Measurements from ENCODE around the gene SLC7A10.
"Not testable (repeated sequence)": the region's sequence is repeated elsewhere in the genome, so short reads cannot be mapped to it uniquely, and the experiment has no call there.

SLC7A10 gene

DNA sequence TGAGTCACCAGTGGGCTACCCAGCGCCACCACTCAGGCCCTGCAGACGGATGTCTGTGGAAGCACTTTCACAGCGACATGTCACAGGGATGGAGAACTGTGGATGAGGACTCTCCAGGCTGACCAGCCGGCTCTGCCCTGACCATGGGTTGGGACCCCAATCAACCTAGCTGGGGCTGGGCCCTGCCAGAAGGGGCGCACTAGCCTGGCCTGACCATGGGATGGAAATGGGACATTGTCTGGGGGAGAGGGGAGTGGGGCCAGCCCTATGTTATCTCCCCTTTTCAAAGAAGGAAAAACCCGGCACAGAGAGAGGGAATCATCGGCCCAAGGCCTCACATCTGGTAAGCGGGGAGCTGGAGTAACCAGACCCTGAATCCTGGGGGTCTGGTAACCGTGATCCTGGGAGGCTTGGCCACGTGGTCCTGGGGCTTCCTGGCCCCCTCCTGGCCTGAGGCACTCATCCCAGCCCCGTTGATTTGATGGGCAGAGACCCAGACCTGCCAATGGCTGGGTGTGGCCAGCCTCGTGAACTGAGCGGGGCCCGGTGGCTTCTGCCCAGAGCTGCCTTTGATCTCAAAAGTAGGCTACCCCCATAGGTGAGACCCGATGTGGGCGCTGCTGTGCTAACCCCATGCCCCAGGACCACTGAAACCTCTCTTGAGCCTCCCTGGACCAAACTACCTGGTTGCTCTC, 11.2 kb upstream of the SLC7A10 start:
- DNase-seq: no peak

DNA sequence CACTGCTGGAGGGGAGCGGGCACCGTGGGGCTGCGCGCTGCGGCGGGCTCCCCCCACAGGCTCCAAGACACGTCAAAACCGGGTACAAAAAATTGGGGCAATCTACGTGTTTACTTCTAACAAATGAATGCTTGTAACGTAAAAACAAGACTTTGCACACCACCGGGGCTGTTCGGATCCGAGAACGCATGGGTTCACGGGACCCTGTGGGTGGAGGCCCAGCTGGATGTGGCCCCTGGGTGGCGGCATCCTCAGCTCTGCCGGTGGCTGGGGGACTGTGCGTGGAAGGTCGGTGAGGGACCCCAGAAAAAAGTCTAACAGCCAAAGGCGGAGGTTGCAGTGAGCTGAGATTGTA, 10.3 kb upstream of the SLC7A10 start:
- DNase-seq: no peak

DNA sequence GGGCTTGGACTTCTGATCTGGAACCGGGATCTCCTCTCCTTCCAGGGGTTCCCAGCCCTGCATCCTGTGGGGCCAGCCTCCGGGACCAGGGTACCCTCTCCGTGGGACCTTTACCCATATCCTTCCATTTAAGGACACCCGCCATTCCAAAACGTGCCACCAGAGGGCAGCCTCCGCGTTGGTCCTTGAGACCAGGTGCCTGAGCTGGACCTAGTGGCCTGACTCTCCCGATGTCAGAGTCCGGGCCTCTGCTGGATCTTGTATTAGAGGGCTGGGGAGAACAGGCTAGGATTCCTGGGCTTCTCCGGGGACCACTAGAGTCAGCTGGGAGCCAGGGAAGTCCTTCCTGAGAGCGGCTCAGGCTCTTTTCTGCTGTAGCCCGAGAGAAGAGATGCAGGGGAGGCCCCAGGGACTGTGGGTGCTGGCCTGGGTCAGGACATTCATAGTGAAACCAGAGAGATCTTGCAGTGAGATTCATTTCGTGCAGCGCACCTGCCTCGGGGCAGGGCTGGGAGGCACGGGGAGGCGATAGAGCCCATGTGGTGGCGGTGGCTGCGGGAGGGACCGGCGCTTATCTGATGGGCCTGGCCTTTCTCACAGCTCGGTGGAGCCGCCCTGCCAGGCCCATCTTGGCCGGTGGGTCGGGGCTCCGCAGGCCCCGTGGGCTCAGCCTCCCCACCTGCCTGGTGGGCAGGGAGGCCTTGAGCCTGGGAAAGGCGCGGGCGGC, 9.8 kb upstream of the SLC7A10 start:
- peak; percentile 80 for DNase-seq

DNA sequence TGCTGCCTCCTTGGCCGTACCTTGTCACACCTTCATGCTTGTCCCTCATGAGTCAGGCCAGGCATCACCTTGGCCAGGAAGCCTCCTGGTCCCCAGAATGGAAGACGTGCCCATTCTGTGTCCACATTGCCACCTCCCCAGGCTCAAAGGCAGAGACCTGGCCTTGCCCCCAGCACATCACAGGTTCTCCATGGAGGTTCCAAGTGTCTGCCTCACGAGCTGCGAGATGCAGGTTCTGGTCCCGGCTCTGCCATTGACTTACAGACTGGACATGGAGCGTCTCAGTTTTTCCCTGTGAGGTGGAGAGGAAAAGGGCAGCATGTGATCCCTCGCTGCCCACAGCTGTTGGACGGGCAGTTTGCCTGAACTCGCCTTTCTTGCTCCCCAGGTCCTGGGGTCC, 9.1 kb upstream of the SLC7A10 start:
- no peak for DNase-seq

DNA sequence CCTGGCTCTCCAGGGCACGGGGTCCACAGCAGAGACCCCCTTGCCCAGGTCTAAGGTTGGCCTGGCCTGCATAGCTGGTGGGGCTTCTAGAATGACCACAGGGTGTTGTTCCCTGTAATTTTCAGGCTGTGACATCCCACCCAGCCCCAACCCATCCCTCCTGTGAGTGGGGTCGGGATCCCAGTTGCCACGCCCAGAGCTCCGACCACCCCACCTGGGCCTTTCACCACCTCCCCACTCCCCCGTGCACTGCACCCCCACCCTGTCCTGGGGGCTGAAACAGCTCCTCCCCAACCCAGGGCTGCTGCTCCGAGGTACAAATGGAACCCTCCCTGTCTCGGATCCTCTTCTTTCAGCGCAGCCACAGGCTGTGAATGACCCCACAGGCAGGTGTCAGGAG, 8.4 kb upstream of the SLC7A10 start:
- no peak for DNase-seq

DNA sequence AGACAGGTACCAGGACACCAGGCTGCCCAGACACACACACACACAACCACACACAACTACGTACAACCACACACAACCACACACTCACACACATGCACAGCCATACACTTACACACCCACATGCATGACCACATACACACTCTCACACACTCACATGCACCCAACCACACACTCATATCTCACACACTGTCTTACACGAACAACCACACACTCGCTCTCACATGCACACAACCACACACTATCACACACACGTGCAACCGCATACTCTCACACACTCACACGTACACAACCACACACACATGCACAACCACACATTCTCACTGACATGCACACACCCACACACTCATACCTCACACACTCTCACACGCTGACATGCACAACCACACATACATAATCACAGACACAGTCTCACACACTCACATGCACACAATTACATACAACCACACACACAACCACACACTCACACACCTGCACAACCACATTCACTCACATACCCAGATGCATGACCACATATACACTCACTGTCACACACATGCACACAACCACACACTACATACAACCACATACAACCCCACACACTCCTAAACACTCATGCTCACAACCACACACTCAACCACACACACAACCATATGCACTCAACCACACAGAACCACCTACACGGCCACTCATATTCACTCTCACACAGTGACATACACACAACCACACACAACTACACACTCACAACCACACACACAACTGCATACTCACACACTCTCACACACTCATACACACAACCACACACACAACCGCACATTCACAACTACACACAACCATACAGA, 7.6 kb upstream of the SLC7A10 start:
- DNase-seq: no peak

DNA sequence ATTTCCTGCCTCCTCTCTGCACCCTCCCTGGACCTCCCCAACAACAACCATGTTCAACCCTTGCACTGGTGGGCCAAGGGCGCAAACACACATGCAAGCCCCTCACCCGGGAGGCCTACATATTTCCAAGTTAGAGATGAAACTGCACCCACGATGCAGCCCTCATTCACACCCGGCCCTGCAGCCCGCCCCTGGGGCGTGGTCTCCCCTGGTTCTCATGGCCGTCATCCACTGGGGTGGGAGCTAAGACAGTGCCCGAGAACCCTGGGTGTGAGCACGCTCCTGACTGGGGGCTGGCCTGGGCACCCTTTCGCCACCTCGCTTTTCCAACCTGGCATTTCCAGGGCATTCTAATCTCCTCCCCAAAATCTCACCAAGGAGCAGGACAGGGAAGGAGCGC, 7.0 kb upstream of the SLC7A10 start:
- DNase-seq: no peak

DNA sequence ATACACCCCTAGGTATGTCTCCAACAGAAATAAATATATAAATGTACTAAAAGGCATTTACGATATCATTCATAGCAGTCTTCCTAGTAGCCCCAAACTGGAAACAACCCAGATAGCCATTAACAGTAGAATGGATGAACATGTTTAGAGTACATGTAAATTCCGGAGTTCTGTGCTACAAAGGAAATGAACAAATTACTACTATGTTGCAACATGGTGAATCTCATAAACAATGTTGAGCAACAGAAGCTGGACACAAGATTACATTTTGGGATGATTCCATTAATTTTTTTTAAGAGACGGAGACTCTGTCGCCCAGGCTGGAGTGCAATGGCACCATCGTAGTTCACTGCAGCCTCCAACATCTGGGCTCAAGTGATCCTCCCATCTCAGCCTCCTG, 5.9 kb upstream of the SLC7A10 start:
- no peak for DNase-seq

DNA sequence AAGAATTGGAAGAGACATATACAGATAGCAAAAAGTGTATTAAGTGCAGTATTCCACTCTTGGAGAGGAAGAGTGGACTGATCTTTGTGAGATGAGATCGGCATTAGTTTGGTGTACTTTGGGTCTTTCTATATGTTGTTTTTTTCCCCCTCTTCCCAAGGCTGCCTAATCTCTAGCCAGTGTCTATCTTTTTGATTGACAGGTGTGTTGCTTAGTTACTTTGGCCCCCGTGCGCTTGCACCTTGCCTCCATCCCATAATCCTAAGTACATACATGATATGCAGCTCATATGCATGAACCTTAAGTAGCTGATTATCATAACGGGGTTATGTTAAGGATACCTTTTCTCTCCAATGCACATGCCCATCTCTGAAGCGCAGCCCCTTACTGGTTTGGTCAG, 4.3 kb upstream of the SLC7A10 start:
- DNase-seq: no peak

DNA sequence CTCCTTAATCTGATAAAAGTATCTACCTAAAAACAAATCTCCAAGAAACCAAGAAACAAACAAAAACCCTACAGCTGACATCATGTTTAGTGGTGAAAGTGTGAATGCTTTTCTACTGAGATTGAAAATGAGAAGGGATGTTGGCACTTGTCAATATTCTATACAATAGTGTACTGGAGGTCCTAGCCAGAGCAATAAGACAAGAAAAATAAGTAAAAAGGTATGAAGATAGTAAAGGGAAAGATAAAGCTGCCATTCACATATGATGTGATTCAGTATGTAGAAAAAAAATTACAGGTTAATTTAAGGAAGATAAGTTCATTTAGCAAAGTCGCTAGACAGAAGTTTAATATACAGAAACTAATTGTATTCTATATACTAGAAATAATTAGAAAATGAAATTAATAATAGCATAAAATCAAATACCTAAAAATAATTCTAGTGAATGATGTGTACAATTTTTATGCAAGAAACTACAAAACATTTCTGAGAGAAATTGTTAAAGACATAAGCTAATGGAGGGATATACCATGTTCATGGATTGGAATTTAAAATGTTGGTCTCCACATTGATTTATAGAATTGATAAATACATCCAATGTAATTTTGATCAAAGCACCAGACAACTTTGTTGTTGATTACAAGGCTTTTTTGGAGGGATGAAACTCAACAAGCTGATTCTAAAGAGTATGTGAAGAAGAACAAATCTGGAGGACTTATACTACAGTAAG, 2.4 kb upstream of the SLC7A10 start:
- DNase-seq: no peak

DNA sequence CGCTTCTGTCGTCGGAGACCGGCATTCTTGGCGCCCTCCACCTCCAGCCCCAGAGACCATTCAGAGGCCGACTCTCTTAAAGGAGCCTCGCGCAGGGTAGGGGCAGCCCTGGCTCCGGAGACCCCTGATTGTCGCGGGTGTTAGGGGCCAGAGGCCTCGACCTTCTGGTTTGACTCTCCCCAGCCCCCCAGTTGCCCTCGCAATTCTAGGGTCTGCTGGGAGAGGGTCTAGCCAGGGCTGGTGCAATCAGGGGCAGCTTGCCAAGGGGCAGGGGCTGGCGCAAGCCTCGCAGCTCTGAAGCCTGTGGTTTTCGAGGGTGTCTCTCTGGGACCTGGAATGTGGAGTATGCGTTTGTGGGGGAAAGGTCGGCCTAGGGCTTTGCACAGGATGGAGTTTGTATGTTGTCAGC, 1.6 kb upstream of the SLC7A10 start:
- no peak for DNase-seq

DNA sequence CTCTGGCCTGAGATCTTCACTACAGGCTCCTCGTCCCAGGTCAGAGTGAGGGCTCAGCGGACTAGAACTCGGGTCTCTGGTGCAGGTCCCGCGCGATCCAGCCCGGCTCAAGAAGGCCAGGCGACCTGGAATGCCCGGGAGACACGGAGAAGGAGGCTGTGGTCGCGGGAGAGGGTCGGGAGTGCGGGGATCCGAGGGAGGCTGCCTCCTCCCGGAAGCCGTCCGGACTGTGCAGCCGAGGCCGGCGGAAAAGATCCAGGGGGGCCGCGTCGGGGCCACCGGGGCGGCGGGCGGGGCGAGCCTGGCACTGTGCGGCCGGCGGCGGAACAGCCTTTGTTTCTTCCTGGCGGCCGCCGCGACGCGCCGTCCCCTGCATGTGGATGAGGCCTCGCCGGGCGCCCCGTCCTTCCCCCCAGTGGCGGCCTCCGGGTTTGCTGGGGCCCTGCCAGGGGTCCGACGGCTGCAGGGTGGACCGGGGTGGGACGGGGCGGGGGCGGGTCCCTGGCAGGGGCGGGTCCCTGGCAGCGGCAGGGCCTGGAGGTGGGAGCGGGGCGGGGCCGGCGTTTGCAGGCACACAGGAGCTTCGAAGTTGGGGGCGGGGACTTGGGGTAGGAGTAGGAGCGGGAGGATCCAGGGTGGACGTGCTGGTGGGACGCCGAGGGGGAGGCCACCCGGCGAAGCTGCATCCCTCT, 1.0 kb upstream of the SLC7A10 start:
- peak; percentile 32 for DNase-seq

DNA sequence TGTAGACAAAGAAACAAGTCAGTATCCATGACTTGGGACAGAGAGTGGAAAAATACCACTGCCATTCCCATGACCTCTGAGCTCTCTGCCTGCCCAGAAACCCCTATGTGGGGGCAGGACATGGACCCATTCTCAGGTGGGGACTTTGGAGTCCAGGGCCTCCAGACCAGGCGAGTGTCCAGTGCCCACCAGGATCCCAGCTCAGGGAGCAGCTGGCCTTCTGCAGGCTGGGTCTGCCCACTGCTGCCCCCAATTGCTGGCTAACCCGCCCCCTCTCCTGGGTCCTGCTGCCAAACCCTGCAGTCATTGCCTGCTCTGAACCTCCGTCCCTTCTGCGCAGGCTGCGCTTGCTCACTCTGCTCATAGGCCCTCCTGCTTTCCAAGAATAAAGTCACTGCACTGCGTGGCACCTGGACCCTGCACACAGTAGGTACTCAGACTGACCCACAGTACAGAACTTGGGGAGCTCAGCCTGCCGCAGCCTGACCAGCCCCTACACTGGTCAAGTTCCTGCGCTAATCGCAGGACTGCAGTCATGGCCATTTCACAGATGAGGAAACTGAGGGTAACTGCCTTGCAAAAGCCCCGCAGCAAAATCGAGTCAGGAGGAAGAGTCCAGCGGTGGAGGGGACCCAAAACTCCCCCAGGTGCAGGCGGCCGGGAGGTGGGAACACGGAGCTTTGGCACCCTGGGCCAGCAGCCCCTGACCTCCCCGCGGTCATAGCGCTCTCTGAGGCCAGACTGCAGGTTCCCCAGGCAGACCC, 774 bp downstream of the SLC7A10 start:
- DNase-seq: no peak

DNA sequence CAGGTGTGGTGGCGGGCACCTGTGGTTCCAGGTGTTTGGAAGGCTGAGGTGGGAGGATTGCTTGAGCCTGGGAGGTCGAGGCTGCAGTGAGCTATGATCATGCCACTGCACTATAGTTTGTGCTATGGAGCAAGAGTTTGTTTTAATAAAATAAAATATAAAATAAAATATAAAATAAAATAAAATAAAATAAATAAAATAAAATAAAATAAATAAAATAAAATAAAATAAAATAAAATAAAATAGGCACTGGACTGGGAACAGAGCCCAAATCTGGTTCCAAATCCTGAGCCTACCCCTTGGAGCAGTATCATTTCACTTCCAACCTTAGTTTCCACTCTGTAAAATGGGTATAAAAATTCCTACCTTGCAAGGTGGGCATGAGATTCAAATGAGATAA, 3.4 kb downstream of the SLC7A10 start:
- not testable (repeated sequence) for DNase-seq

DNA sequence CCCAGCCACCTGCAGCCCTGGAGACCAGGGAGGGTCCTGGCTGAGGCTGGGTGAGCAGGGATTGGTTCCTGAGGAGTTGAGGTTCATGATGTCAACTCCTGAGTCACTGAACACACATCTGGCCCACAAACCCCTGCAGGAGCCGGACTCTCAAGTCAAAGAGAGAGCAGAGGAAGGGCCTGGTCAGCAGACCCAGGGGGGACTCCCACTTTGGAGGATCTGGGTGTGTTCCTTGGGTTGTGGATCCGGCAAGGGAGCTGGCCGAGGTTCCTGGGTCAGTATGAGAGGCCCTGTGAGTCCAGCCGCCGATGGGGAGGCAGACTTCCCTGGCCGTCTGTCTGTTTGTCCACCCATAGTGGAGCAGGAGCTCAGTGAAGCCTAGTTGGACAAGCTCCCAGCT, 4.0 kb downstream of the SLC7A10 start:
- DNase-seq: no peak

DNA sequence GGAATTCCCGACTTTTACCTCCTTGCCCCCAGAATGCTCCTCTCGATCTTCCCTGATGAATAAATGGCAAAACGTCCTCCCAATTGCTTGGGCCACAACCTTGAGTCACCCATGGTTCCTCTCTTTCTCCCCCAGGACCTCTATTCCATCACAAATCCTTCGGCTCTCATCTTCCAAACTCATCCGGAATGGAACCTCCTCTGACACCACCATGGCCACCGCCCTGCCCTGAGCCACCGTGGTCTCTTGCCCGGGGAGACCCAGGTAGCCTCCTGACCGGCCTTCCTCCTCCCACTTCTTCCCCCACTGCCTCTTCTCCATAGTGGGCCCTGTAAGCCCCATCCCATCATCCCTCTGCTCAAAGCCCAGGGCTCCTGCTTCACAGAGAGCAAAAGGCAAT, 4.9 kb downstream of the SLC7A10 start:
- DNase-seq: no peak

DNA sequence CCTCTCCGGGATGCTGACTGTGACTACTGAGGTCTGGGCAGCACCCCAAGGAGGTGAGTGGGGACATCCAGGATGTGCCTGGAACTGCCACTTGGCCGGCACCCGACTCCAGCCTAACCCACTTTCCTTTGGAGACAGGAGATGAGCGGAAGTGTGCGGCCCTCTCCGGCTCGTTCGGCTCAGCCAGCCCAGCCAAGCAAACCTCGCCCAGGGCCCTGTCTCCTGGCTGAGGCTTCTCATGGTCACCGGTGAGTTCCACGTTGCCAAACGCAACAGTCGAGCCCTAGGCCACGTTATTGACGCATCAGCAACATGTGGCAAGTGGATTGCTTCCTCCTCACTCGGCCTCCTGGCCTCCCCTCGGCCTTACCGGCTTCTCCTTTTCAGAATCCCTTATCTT, 5.5 kb downstream of the SLC7A10 start:
- no peak for DNase-seq

DNA sequence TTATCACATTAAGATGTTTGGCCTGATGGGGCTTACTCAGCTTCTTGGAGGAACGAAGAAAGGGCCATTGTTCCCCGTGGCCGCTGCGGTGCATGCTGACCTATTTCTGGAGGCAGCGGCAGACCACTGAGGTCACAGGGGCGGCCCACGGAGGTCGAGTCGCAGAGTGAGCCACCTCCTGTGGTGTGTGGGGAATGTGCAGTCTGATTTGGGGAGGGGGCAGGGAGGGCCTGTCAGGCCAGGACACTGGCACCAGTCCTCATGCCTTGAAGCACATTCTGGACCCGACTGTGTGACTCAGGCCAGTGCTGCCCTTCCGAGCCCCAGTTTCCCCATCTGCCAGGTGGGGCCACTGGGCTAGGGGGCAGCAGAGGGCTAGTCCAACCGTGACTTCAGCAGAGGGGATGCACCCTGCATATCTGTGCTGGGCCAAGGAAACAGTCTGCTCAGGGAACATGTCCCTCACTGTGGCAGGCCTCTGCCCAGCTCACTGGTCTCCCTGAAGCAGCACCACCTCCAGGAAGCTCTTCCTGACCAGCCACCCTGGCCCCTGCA, 6.3 kb downstream of the SLC7A10 start:
- peak; percentile 44 for DNase-seq

DNA sequence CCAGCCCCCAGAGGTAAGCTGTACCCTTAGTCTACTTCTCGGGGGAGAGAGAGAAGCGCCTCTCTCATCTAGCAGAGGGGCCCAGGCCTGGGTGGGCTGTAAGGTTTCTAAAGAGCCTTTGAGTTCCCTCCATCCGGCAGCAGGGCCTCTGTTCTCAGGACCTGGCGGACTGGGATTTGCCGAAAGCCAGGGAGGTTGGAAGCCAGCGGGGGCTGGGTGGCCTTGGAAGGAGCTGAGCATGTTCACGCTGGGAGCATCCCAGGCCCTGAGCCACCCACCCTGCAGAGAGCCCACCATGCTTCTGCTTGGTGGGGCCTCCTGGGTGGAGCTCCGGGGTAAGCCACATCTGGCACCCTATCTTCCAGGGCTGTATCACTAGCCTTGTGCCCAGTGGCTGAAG, 7.8 kb downstream of the SLC7A10 start:
- DNase-seq: no peak

DNA sequence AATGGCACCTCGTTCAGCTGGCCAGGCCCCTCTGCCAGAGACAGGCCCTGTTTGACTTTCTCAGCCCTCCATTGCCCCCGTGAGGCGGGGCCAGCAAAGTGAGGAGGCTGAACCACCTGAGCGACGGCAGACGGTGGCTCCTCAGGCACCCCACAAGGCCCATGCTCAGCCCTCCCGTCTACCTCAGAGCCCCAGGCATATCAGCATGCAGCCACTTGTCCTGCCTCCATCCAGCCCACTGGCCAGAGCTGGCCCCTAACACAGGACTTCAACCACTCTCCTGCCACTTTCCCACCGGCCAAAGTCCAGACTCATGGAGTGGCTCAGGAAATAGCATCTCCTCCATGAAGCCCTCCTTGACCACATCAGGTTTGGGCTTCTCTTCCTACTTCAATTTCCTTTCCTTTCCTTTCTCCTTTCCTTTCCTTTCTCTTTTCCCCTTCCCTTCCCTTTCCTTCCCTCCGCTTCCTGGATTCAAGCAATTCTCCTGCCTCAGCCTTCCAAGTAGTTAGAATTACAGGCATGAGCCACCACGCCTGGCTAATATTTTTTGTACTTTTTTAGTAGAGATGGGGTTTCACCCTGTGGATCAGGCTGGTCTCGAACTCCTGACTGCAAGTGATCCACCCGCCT, 9.3 kb downstream of the SLC7A10 start:
- DNase-seq: no peak

Measured in hematopoietic multipotent progenitor cell treated with erythropoietin and hydrocortisone succinate and interleukin-3 and kit ligand, for 6 days (in vitro differentiated cells).